ENCODE measurements around the gene CLEC12A. TPM values are rescaled to one million over a fixed set of nuclear protein-coding genes. Genes with fewer than 3 reads are reported as not detected.

CLEC12A gene
- total and polyA plus RNA-seq, 2 of the 13 experiments (the other 11 are each of a cell fraction or from before 2014, with no cell fraction given), result not detected

DNA sequence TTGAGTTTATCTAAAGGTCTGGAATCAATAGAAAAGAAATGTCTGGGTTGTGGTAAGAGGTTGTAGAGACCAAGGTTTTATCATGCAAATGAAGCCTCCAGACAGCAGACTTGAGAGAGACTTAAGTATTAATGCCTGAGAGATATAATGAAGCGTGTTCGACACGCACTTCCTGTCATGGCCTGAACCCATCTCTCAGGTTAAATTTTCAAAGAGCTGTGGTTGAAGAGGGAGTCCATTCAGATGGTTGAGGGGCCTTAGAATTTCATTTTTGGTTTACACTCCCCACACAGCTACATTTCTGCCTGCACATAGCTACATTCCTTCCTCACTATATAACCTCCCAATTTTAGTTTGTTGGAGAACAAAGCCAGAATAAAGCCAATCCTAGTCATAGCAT, 10.1 kb upstream of the CLEC12A start (continued):
- TF ChIP-seq, protein P1, sequence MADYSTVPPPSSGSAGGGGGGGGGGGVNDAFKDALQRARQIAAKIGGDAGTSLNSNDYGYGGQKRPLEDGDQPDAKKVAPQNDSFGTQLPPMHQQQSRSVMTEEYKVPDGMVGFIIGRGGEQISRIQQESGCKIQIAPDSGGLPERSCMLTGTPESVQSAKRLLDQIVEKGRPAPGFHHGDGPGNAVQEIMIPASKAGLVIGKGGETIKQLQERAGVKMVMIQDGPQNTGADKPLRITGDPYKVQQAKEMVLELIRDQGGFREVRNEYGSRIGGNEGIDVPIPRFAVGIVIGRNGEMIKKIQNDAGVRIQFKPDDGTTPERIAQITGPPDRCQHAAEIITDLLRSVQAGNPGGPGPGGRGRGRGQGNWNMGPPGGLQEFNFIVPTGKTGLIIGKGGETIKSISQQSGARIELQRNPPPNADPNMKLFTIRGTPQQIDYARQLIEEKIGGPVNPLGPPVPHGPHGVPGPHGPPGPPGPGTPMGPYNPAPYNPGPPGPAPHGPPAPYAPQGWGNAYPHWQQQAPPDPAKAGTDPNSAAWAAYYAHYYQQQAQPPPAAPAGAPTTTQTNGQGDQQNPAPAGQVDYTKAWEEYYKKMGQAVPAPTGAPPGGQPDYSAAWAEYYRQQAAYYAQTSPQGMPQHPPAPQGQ (CRISPR knock-in tag; IDR thresholded peaks at IDR 0.05; ENCODE audit: borderline replicate concordance), result no peak
- TF ChIP-seq PAF1 (CRISPR knock-in tag; IDR thresholded peaks at IDR 0.05) (no peak), SP4 (CRISPR knock-in tag; IDR thresholded peaks at IDR 0.05) (no peak), BORCS8-MEF2B (CRISPR knock-in tag; IDR thresholded peaks at IDR 0.05) (no peak), ZNF205 (CRISPR knock-in tag; IDR thresholded peaks at IDR 0.05) (no peak), HNF4G (IDR thresholded peaks at IDR 0.05; ENCODE audit: borderline replicate concordance, low read depth, low read length) (no peak), HNF4G (CRISPR knock-in tag; IDR thresholded peaks at IDR 0.05; ENCODE audit: borderline replicate concordance, low read depth) (no peak), SMAD9 (CRISPR knock-in tag; IDR thresholded peaks at IDR 0.05) (no peak), MXD4 (CRISPR knock-in tag; IDR thresholded peaks at IDR 0.05) (no peak), ZNF737 (CRISPR knock-in tag; IDR thresholded peaks at IDR 0.05; ENCODE audit: borderline replicate concordance) (no peak), U2AF1 (optimal IDR thresholded peaks at IDR 0.05; ENCODE audit: low read depth, low read length) (no peak), KLF12 (CRISPR knock-in tag; IDR thresholded peaks at IDR 0.05; ENCODE audit: borderline replicate concordance) (no peak), ZFP36L2 (CRISPR knock-in tag; IDR thresholded peaks at IDR 0.05) (no peak), SAP130 (CRISPR knock-in tag; IDR thresholded peaks at IDR 0.05; ENCODE audit: low read depth) (no peak), PLRG1 (conservative IDR thresholded peaks at IDR 0.05) (no peak), SMYD3 (CRISPR knock-in tag; IDR thresholded peaks at IDR 0.05) (no peak), MXI1 (IDR thresholded peaks at IDR 0.05; ENCODE audit: borderline replicate concordance, low read depth, low read length) (no peak)
- TF ChIP-seq, protein P2, sequence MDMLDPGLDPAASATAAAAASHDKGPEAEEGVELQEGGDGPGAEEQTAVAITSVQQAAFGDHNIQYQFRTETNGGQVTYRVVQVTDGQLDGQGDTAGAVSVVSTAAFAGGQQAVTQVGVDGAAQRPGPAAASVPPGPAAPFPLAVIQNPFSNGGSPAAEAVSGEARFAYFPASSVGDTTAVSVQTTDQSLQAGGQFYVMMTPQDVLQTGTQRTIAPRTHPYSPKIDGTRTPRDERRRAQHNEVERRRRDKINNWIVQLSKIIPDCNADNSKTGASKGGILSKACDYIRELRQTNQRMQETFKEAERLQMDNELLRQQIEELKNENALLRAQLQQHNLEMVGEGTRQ (IDR thresholded peaks at IDR 0.05; ENCODE audit: low read depth, low read length), result no peak
- TF ChIP-seq, protein P2 (CRISPR knock-in tag; IDR thresholded peaks at IDR 0.05; ENCODE audit: borderline replicate concordance), result no peak
- TF ChIP-seq, protein P3, sequence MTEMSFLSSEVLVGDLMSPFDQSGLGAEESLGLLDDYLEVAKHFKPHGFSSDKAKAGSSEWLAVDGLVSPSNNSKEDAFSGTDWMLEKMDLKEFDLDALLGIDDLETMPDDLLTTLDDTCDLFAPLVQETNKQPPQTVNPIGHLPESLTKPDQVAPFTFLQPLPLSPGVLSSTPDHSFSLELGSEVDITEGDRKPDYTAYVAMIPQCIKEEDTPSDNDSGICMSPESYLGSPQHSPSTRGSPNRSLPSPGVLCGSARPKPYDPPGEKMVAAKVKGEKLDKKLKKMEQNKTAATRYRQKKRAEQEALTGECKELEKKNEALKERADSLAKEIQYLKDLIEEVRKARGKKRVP (CRISPR knock-in tag; IDR thresholded peaks at IDR 0.05), result no peak

All from HepG2 (cell line).